ENCODE results near the gene SLC35F3. TPM values are rescaled to one million over a fixed set of nuclear protein-coding genes. Genes with fewer than 3 reads are reported as not detected.

The SLC35F3 gene
- total RNA-seq, 4 donors from 2014 or later, result 1.7 TPM; not detected in 3

GRCh38 chr1:234135501-234135900, 231.0 kb downstream of the SLC35F3 start:
- H3K9me3 ChIP-seq, result no peaks in the 10 kb centered on the region
- H3K4me3 ChIP-seq, result no peak overlapping the region
- no peaks in the 10 kb centered on the region for H3K4me1 ChIP-seq
- H3K27ac ChIP-seq, result no peak overlapping the region
- DNase-seq, result no peak
- no peak for TF ChIP-seq POLR2A (IDR thresholded peaks at IDR 0.05)
- TF ChIP-seq CTCF (IDR thresholded peaks at IDR 0.05), result no peak
- no peaks in the 10 kb centered on the region for H3K27me3 ChIP-seq
- H3K36me3 ChIP-seq, result no peaks in the 10 kb centered on the region

DNA sequence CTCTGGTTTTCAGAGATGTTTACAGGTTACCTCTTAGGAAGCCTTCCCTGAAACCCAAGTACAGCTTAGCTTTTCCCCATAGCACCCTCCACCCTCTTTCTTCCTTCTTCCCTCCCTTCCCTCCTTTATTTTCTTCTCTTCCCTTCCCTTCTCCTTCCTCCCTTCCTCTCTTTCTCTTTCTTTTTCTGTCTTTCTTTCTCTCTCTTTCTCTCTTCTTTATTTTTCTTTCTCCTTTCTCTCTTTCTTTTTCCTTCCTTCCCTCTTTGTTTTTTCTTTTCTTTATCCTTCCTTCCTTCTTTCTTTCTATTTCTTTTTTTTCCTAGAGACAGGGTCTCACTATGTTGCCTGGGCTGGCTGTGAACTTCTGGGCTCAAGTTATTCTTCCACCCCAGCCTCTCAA, 231.6 kb downstream of the SLC35F3 start:
- no peak overlapping the region for H3K4me3 ChIP-seq
- no peak for DNase-seq
- no peak overlapping the region for H3K27ac ChIP-seq
- H3K4me1 ChIP-seq, result no peaks in the 10 kb centered on the region
- TF ChIP-seq CTCF (IDR thresholded peaks at IDR 0.05) (no peak), POLR2A (IDR thresholded peaks at IDR 0.05) (no peak)
- no peaks in the 10 kb centered on the region for H3K9me3 ChIP-seq
- no peaks in the 10 kb centered on the region for H3K36me3 ChIP-seq
- H3K27me3 ChIP-seq, result no peaks in the 10 kb centered on the region

DNA sequence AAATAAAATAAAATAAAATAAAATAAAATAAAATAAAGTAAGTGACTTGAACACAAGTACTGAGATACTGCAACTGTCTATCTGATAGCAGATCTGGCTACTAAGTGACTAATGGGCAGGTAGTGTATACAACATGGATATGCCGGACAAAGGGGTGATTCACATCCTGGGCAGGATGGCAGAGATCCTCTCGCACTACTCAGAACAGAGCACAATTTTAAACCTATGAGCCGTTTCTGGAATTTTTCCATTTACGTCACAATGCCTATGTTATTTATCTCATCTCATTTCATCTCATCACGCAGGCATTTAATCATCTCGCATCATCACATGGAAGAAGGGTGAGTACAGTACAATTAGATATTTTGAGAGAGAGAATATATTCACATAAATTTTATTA, 235.5 kb downstream of the SLC35F3 start:
- no peaks in the 10 kb centered on the region for H3K9me3 ChIP-seq
- no peak overlapping the region for H3K4me3 ChIP-seq
- no peaks in the 10 kb centered on the region for H3K4me1 ChIP-seq
- no peaks in the 10 kb centered on the region for H3K27me3 ChIP-seq
- no peaks in the 10 kb centered on the region for H3K36me3 ChIP-seq
- no peak for TF ChIP-seq POLR2A (IDR thresholded peaks at IDR 0.05)
- no peak for TF ChIP-seq CTCF (IDR thresholded peaks at IDR 0.05)
- no peak overlapping the region for H3K27ac ChIP-seq
- DNase-seq, result no peak

GRCh38 chr1:234140388-234140787, 235.9 kb downstream of the SLC35F3 start:
- no peak for DNase-seq
- Histone ChIP-seq H3K36me3 (no peaks in the 10 kb centered on the region), H3K4me3 (no peak overlapping the region), H3K9me3 (no peaks in the 10 kb centered on the region), H3K4me1 (no peaks in the 10 kb centered on the region), H3K27ac (no peak overlapping the region), H3K27me3 (no peaks in the 10 kb centered on the region)
- TF ChIP-seq POLR2A (IDR thresholded peaks at IDR 0.05), result no peak
- no peak for TF ChIP-seq CTCF (IDR thresholded peaks at IDR 0.05)

GRCh38 chr1:234141006-234141405, 236.5 kb downstream of the SLC35F3 start:
- Histone ChIP-seq H3K27ac (no peak overlapping the region), H3K27me3 (no peaks in the 10 kb centered on the region)

More at GRCh38 chr1:234141006-234141405, 236.5 kb downstream of the SLC35F3 start:
- H3K9me3 ChIP-seq, result no peaks in the 10 kb centered on the region
- H3K4me1 ChIP-seq, result no peaks in the 10 kb centered on the region
- no peak for DNase-seq
- TF ChIP-seq CTCF (IDR thresholded peaks at IDR 0.05) (no peak), POLR2A (IDR thresholded peaks at IDR 0.05) (no peak)
- H3K36me3 ChIP-seq, result no peaks in the 10 kb centered on the region
- H3K4me3 ChIP-seq, result no peak overlapping the region

Data from Peyer's patch (tissue), 4 donors.